ENCODE data around the gene LPP. TPM values are rescaled to one million over a fixed set of nuclear protein-coding genes. Genes with fewer than 3 reads are reported as not detected.

LPP gene
- polyA plus RNA-seq, 3 donors: 14.1 to 23.2 (median 15.3) TPM

GRCh38 chr3:188397766-188398705 is 244.1 kb downstream of the LPP start:
- DNase-seq: no peak
- Mint-ChIP-seq H3K27ac (peak overlapping the region; percentile 85 to 95 (median 94)), H3K27me3 (ENCODE audit: low read depth in 3 of 3) (no peaks in the 10 kb centered on the region), H3K4me3 (peak overlapping the region; percentile 61 to 89), H3K36me3 (peaks cover 8 to 12% of the 10 kb centered on the region in 2 donors), H3K9me3 (no peaks in the 10 kb centered on the region), H3K4me1 (peaks cover 55% of the 10 kb centered on the region)
- Histone ChIP-seq H3K4me3 (replicated peaks in 1 of 3; ENCODE audit: low read depth in 2 of 3, low read length in 3 of 3) (peak overlapping the region in 1 of 3 experiments; percentile 59), H3K27ac (ENCODE audit: low read depth in 1 of 2, low read length in 2 of 2) (peak overlapping the region; percentile 58 to 92), H3K9me3 (replicated peaks in 1 of 2; ENCODE audit: control insufficient read depth in 1 of 2, insufficient read depth in 1 of 2, low read length in 2 of 2) (no peaks in the 10 kb centered on the region), H3K27me3 (ENCODE audit: control insufficient read depth in 2 of 2, insufficient read depth in 2 of 2, low read length in 2 of 2) (no peaks in the 10 kb centered on the region), H3K79me2 (ENCODE audit: insufficient read depth, low read length) (no peaks in the 10 kb centered on the region), H2AFZ (ENCODE audit: insufficient read depth, low read depth, low read length, poor library complexity, severe bottlenecking) (peak overlapping the region; percentile 60), H3K4me1 (ENCODE audit: control insufficient read depth in 1 of 2, insufficient read depth in 2 of 2, low read length in 2 of 2) (peaks cover 45 to 57% of the 10 kb centered on the region in 2 donors), H3K4me2 (replicated peaks; ENCODE audit: extremely low read depth, low read length, poor library complexity, severe bottlenecking) (peak overlapping the region; percentile 61), H3K9ac (ENCODE audit: insufficient read depth, low read length, poor library complexity, severe bottlenecking) (peak overlapping the region; percentile 61), H4K20me1 (ENCODE audit: insufficient read depth, low read length) (no peaks in the 10 kb centered on the region), H3K36me3 (replicated peaks in 1 of 2; ENCODE audit: control insufficient read depth in 1 of 2, insufficient read depth in 2 of 2, low read length in 2 of 2) (no peaks in the 10 kb centered on the region)
- 98% methylated on average over 11 of the region's 12 CpGs for WGBS (ENCODE audit: insufficient coverage)
- TF ChIP-seq, protein P1, sequence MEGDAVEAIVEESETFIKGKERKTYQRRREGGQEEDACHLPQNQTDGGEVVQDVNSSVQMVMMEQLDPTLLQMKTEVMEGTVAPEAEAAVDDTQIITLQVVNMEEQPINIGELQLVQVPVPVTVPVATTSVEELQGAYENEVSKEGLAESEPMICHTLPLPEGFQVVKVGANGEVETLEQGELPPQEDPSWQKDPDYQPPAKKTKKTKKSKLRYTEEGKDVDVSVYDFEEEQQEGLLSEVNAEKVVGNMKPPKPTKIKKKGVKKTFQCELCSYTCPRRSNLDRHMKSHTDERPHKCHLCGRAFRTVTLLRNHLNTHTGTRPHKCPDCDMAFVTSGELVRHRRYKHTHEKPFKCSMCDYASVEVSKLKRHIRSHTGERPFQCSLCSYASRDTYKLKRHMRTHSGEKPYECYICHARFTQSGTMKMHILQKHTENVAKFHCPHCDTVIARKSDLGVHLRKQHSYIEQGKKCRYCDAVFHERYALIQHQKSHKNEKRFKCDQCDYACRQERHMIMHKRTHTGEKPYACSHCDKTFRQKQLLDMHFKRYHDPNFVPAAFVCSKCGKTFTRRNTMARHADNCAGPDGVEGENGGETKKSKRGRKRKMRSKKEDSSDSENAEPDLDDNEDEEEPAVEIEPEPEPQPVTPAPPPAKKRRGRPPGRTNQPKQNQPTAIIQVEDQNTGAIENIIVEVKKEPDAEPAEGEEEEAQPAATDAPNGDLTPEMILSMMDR (IDR thresholded peaks at IDR 0.05): no peak
- intact Hi-C loops (cut with micrococcal nuclease): loop anchor here in 1 of 2 donors (10.0 kb wide), 2 partner anchors 243 to 653 kb away; partner anchors contain the start of genes BCL6 and LPP

- Histone ChIP-seq H3K4me1 (ENCODE audit: control insufficient read depth in 1 of 2, insufficient read depth in 2 of 2, low read length in 2 of 2) (peaks cover 45 to 46% of the 10 kb centered on the region in 2 donors), H3K27ac (ENCODE audit: low read depth in 1 of 2, low read length in 2 of 2) (peak overlapping the region; percentile 72 to 78), H3K9me3 (replicated peaks in 1 of 2; ENCODE audit: control insufficient read depth in 1 of 2, insufficient read depth in 1 of 2, low read length in 2 of 2) (no peaks in the 10 kb centered on the region), H3K27me3 (ENCODE audit: control insufficient read depth in 2 of 2, insufficient read depth in 2 of 2, low read length in 2 of 2) (no peaks in the 10 kb centered on the region), H4K20me1 (ENCODE audit: insufficient read depth, low read length) (no peaks in the 10 kb centered on the region), H3K4me3 (replicated peaks in 1 of 3; ENCODE audit: low read depth in 2 of 3, low read length in 3 of 3) (peak overlapping the region in 1 of 3 experiments; percentile 4), H3K4me2 (replicated peaks; ENCODE audit: extremely low read depth, low read length, poor library complexity, severe bottlenecking) (peak overlapping the region; percentile 2), H3K36me3 (replicated peaks in 1 of 2; ENCODE audit: control insufficient read depth in 1 of 2, insufficient read depth in 2 of 2, low read length in 2 of 2) (no peaks in the 10 kb centered on the region), H3K9ac (ENCODE audit: insufficient read depth, low read length, poor library complexity, severe bottlenecking) (no peak overlapping the region), H2AFZ (ENCODE audit: insufficient read depth, low read depth, low read length, poor library complexity, severe bottlenecking) (peak overlapping the region; percentile 57), H3K79me2 (ENCODE audit: insufficient read depth, low read length) (no peaks in the 10 kb centered on the region)
- Mint-ChIP-seq H3K27ac (peak overlapping the region; percentile 78 to 93 (median 91)), H3K36me3 (peaks cover 11 to 16% of the 10 kb centered on the region in 2 donors), H3K9me3 (peaks cover 0 to 3% (median 0%) of the 10 kb centered on the region in 7 donors), H3K4me1 (peaks cover 56% of the 10 kb centered on the region), H3K4me3 (peak overlapping the region in 1 of 2 donors; percentile 36), H3K27me3 (ENCODE audit: low read depth in 3 of 3) (no peaks in the 10 kb centered on the region)
- TF ChIP-seq, protein P1 (IDR thresholded peaks at IDR 0.05): no peak
- DNase-seq: peak; percentile 41 to 60 (median 56)
- intact Hi-C loops (cut with micrococcal nuclease): no loop called here
- WGBS (ENCODE audit: insufficient coverage): no CpG with 5 or more reads among the region's 2 CpGs
Measured at GRCh38 chr3:188400494-188401243, 246.7 kb downstream of the LPP start.

Measured in CD14-positive monocyte (primary cell).